Mucosa of descending colon (tissue), 3 donors: ENCODE measurements around the gene GALNT12. TPM values are rescaled to one million over a fixed set of nuclear protein-coding genes. Genes with fewer than 3 reads are reported as not detected.

Source experiments
- ATAC-seq: fragments of 200-7000 bp; cut with Tn5 transposase; one replicate; pipeline ENCODE4 v1.9.1; 2020; ENCODE audit warnings: mild to moderate bottlenecking, moderate library complexity
- DNase-seq, 3 donors: peaks; one replicate each; pipeline ENCODE4 v3.0.0-alpha.2; 2020
- H3K36me3 ChIP-seq: fragments of 200-600 bp; one replicate; pipeline ENCODE4 v1.8.0; 2021; ENCODE audit warnings: low read depth, mild to moderate bottlenecking
- H3K4me1 ChIP-seq: fragments of 200-600 bp; one replicate; pipeline ENCODE4 v1.8.0; 2021; ENCODE audit warnings: low read depth, mild to moderate bottlenecking
- H3K4me3 ChIP-seq: fragments of 200-600 bp; one replicate; pipeline ENCODE4 v1.8.0; 2021; ENCODE audit warnings: mild to moderate bottlenecking
- H3K9me3 ChIP-seq: fragments of 200-600 bp; one replicate; pipeline ENCODE4 v1.8.0; 2021; ENCODE audit warnings: mild to moderate bottlenecking
- intact Hi-C, 2 donors: fragments of 100-400 bp; cut with DNase I in 1 of 2; cut with micrococcal nuclease in 1 of 2; formaldehyde crosslinking; loops; one replicate each; pipeline versions ENCODE4 v1.11.0 to v1.11.1; 2022; cut with DNase I, micrococcal nuclease
- total RNA-seq, 3 donors: library from RNA; stranded (reverse); fragmentation: NEBNext Ultra II Directional in 2 of 3; extraction: Animal tissue kit (Norgen Biotek cat#: 25700) in 2 of 3; gene quantifications; one replicate each; pipeline versions ENCODE4 v1.2.1 to v1.2.4, GENCODE V29; 2021 to 2023
- TF ChIP-seq, protein P1 (sequence below): fragments of 200-600 bp; IDR thresholded peaks from one replicate; pipeline ENCODE4 v1.8.0; 2022; ENCODE audit warnings: antibody characterized with exemption, mild to moderate bottlenecking
- donor health status: DM: no; HTN: no; CAD: no; lungs with moderate emphysema.
- donor health status: DM: no; HTN: no; CAD: no.
- donor health status: DM: no; HTN: yes; CAD: no.

GALNT12 gene
- total RNA-seq, 3 donors from 2014 or later, result 54.6 to 139 (median 121) TPM

DNA sequence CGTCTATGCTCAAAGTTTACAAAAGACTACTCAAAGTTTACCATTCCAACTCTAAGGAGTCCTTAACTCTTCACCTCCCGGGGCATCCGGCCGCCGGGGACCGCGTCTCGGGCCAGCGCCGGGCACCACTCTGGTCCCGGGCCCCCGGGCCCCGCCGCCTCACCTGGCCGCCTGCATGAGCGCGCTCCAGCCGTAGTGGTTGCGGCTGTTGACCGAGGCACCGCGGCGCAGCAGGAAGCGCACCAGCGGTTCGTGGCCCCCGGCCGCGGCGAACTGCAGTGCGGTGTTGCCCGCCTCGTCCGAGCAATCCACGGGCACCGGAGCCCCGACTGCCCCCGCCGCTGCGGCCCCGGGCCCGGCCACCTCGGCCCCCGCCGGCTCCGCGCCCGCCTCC, 11.5 kb upstream of the GALNT12 start:
- Histone ChIP-seq H3K4me3 (peak overlapping the region; percentile 48), H3K4me1 (peaks cover 17% of the 10 kb centered on the region), H3K9me3 (no peaks in the 10 kb centered on the region), H3K36me3 (no peaks in the 10 kb centered on the region)
- ATAC-seq, result peak; percentile 29
- TF ChIP-seq, protein P1, sequence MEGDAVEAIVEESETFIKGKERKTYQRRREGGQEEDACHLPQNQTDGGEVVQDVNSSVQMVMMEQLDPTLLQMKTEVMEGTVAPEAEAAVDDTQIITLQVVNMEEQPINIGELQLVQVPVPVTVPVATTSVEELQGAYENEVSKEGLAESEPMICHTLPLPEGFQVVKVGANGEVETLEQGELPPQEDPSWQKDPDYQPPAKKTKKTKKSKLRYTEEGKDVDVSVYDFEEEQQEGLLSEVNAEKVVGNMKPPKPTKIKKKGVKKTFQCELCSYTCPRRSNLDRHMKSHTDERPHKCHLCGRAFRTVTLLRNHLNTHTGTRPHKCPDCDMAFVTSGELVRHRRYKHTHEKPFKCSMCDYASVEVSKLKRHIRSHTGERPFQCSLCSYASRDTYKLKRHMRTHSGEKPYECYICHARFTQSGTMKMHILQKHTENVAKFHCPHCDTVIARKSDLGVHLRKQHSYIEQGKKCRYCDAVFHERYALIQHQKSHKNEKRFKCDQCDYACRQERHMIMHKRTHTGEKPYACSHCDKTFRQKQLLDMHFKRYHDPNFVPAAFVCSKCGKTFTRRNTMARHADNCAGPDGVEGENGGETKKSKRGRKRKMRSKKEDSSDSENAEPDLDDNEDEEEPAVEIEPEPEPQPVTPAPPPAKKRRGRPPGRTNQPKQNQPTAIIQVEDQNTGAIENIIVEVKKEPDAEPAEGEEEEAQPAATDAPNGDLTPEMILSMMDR, result no peak
- DNase-seq, result peak in 2 of 3 donors; percentile 43 to 68
- intact Hi-C loops, result no loop called here

GRCh38 chr9:98796364-98797101, 10.9 kb upstream of the GALNT12 start, which contains the start of gene ANKS6:
Gene ANKS6, minus strand, starts transcription at chr9:98796555. Its CDS starts 64 bp downstream, at chr9:98796491.
- Histone ChIP-seq H3K9me3 (no peaks in the 10 kb centered on the region), H3K4me1 (peaks cover 14% of the 10 kb centered on the region), H3K4me3 (peak within 1 kb of the TSS; percentile 48), H3K36me3 (no peaks in the 10 kb centered on the region)
- intact Hi-C loops, result no loop called here
- peak; percentile 99 for ATAC-seq
- TF ChIP-seq, protein P1, result peak; percentile 55
- peak; percentile 85 to 93 (median 92) for DNase-seq

DNA sequence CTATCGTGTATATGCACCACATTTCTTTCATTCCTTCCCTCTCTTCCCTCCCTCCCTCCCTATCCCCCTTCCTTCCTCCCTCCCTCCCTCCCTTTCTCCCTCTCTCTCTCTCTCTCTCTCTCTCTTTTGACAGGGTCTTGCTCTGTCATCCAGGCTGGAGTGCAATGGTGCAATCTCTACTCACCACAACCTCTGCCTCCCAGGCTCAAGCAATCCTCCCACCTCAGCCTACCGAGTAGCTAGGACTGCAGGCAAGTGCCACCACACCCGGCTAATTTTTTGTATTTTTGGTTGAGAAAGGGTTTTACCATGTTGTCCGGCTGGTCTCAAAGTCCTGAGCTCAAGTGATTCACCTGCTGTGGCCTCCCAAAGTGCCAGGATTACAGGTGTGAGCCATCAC, 10.0 kb upstream of the GALNT12 start:
- intact Hi-C loops, result no loop called here
- Histone ChIP-seq H3K36me3 (no peaks in the 10 kb centered on the region), H3K4me3 (no peak overlapping the region), H3K4me1 (peaks cover 11% of the 10 kb centered on the region), H3K9me3 (no peaks in the 10 kb centered on the region)
- DNase-seq, result peak in 1 of 3 donors; percentile 1
- no peak for ATAC-seq
- TF ChIP-seq, protein P1, result no peak

GRCh38 chr9:98798254-98798653, 9.2 kb upstream of the GALNT12 start:
- no peak for DNase-seq
- H3K4me3 ChIP-seq, result no peak overlapping the region
- TF ChIP-seq, protein P1, result no peak
- ATAC-seq, result no peak
- peaks cover 11% of the 10 kb centered on the region for H3K4me1 ChIP-seq
- intact Hi-C loops, result no loop called here
- H3K36me3 ChIP-seq, result no peaks in the 10 kb centered on the region
- H3K9me3 ChIP-seq, result no peaks in the 10 kb centered on the region

DNA sequence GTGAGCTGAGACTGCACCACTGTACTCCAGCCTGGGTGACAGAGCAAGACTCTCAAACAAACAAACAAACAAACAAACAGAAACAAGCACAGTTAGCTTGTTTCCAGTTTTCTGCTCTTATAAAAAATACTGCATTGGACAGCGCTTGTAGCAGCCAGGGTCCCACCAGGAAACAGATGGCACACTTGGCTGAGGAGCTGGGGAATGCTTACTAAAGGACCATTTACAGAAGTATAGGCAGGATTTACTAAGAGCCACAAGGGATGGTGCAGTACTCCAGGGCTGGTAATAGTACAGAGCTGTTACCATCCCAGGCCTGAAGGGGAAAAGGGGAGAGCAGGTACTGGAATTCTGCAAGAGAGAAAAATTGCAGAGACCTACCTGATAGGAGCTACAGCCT, 5.9 kb upstream of the GALNT12 start:
- ATAC-seq (no peak), DNase-seq (no peak)
- peaks cover 13% of the 10 kb centered on the region for H3K4me1 ChIP-seq
- intact Hi-C loops, result no loop called here
- H3K4me3 ChIP-seq, result no peak overlapping the region
- TF ChIP-seq, protein P1, result no peak
- no peaks in the 10 kb centered on the region for H3K9me3 ChIP-seq
- H3K36me3 ChIP-seq, result no peaks in the 10 kb centered on the region
